ENCODE data around the gene CTTNBP2.

DNA sequence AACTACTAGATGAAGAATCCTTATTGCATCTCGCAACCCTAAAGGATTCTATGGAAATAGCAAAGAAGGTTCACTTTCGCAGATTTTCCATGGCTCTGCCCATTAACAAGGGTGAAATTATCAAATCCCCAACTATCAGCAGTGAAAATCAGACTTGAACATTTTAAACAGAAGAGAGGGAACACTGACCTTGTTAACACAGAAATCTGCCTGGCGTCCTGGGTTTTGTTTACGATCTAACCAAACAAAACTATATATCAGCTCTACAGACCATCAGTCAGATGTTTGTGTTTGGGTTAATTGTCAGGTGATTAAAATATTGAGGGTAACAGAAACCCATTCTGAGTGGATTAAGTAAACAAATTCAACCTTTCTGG, 1.9 kb downstream of the CTTNBP2 start:
- TF ChIP-seq POLR2A (IDR thresholded peaks at IDR 0.05), result no peak
- TF ChIP-seq, protein P1, sequence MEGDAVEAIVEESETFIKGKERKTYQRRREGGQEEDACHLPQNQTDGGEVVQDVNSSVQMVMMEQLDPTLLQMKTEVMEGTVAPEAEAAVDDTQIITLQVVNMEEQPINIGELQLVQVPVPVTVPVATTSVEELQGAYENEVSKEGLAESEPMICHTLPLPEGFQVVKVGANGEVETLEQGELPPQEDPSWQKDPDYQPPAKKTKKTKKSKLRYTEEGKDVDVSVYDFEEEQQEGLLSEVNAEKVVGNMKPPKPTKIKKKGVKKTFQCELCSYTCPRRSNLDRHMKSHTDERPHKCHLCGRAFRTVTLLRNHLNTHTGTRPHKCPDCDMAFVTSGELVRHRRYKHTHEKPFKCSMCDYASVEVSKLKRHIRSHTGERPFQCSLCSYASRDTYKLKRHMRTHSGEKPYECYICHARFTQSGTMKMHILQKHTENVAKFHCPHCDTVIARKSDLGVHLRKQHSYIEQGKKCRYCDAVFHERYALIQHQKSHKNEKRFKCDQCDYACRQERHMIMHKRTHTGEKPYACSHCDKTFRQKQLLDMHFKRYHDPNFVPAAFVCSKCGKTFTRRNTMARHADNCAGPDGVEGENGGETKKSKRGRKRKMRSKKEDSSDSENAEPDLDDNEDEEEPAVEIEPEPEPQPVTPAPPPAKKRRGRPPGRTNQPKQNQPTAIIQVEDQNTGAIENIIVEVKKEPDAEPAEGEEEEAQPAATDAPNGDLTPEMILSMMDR (IDR thresholded peaks at IDR 0.05), result no peak

All from adrenal gland (tissue), 5 donors.